ENCODE data around the gene ASIC2. TPM values are rescaled to one million over a fixed set of nuclear protein-coding genes. Genes with fewer than 3 reads are reported as not detected.

The ASIC2 gene
- total and polyA plus RNA-seq, 2 donors (not counting 3 experiments of a cell fraction or from before 2014, with no cell fraction given) = not detected

GRCh38 chr17:33023790-33024189 is 269.3 kb downstream of the ASIC2 start:
- intact Hi-C loops (cut with micrococcal nuclease) (no loop called here), dilution Hi-C loops (cut with MboI; ENCODE audit: extremely low pct_ligation_motif_present, low sequenced_read_pairs) (no loop called here)
- no peaks in the 10 kb centered on the region for H3K27me3 ChIP-seq (ENCODE audit: control insufficient read depth in 2 of 2, insufficient read depth in 2 of 2, low read length in 2 of 2)
- H3K9me1 ChIP-seq (replicated peaks; ENCODE audit: control insufficient read depth, extremely low read depth, insufficient read depth, low read length) = no peaks in the 10 kb centered on the region
- POLR2A ChIA-PET = no interaction called here
- CTCF ChIA-PET = interaction anchor here (1.3 kb wide), 1 partner anchor 26 kb away, joined by 3 read pairs; no protein-coding TSS in a partner anchor
- H3K9ac ChIP-seq (replicated peaks; ENCODE audit: extremely low read depth, insufficient read depth, low read length) = no peak overlapping the region
- H3K9me3 ChIP-seq (replicated peaks; ENCODE audit: control insufficient read depth, insufficient read depth, low read length) = no peaks in the 10 kb centered on the region
- no peak overlapping the region for H2AFZ ChIP-seq (ENCODE audit: low read depth, low read length)
- H3K79me2 ChIP-seq (ENCODE audit: control insufficient read depth, insufficient read depth, low read length) = no peaks in the 10 kb centered on the region
- H3K4me3 ChIP-seq (replicated peaks in 1 of 3; ENCODE audit: insufficient read depth in 1 of 3, low read depth in 1 of 3, low read length in 3 of 3) = no peak overlapping the region
- no peak overlapping the region for H3K4me2 ChIP-seq (ENCODE audit: insufficient read depth, low read length)
- FAIRE-seq = no peak
- no TSS peak for BruUV-seq (replicated peaks)
- TF ChIP-seq MAX (IDR thresholded peaks at IDR 0.05; ENCODE audit: insufficient read depth, insufficient read length) = no peak
- no peak for TF ChIP-seq GATA2 (IDR thresholded peaks at IDR 0.05; ENCODE audit: insufficient read depth, insufficient read length, low read depth, low read length)
- TF ChIP-seq EZH2 (IDR thresholded peaks at IDR 0.05; ENCODE audit: borderline replicate concordance, low read depth, low read length, severe bottlenecking) = no peak
- no peak for TF ChIP-seq MYC (IDR thresholded peaks at IDR 0.05; ENCODE audit: low read depth, low read length)
- no peak for TF ChIP-seq FOS (IDR thresholded peaks at IDR 0.05; ENCODE audit: borderline replicate concordance, insufficient read depth, low read length)
- no peak for TF ChIP-seq POLR2A (IDR thresholded peaks at IDR 0.05; ENCODE audit: low read depth, low read length)
- no peak for TF ChIP-seq JUN (IDR thresholded peaks at IDR 0.05; ENCODE audit: borderline replicate concordance, insufficient read depth, insufficient read length, low read depth)
- no peak for TF ChIP-seq CTCF (IDR thresholded peaks at IDR 0.05; ENCODE audit: extremely low read depth in 1 of 2, insufficient read depth in 1 of 2, low read depth in 1 of 2, low read length in 2 of 2)
- no peak for TF ChIP-seq POLR2AphosphoS5 (IDR thresholded peaks at IDR 0.05; ENCODE audit: insufficient read depth, low read depth, low read length)
- no peaks in the 10 kb centered on the region for H4K20me1 ChIP-seq (replicated peaks; ENCODE audit: control insufficient read depth, extremely low read depth, insufficient read depth, low read length)
- no peak for DNase-seq (ENCODE audit: low read depth, low spot score)
- H3K36me3 ChIP-seq (ENCODE audit: control insufficient read depth in 2 of 2, extremely low read depth in 1 of 2, insufficient read depth in 2 of 2, low read length in 2 of 2) = no peaks in the 10 kb centered on the region
- H3K4me1 ChIP-seq (ENCODE audit: control insufficient read depth, extremely low read depth, insufficient read depth, low read length) = no peaks in the 10 kb centered on the region
- no peak overlapping the region for H3K27ac ChIP-seq (ENCODE audit: insufficient read depth, low read depth, low read length)

Data from endothelial cell of umbilical vein (primary cell).